ENCODE results near the gene TMCO2. TPM values are rescaled to one million over a fixed set of nuclear protein-coding genes. Genes with fewer than 3 reads are reported as not detected.
"Not testable (repeated sequence)": the region's sequence is repeated elsewhere in the genome, so short reads cannot be mapped to it uniquely, and the experiment has no call there.

Gene TMCO2
- total RNA-seq (not detected), polyA plus RNA-seq (not detected)
- long read RNA-seq, donor 1: 0 reads
- long read RNA-seq, donor 2: 0 reads
- long read RNA-seq, donor 3: 0 reads
- long read RNA-seq, donor 4: 0 reads

- WGBS: 86% methylated on average over 1 of the region's 1 CpG
- Histone ChIP-seq H3K9me3 (ENCODE audit: control insufficient read depth, low read length) (no peaks in the 10 kb centered on the region), H3K27me3 (ENCODE audit: control insufficient read depth, insufficient read depth) (no peaks in the 10 kb centered on the region), H3K4me3 (ENCODE audit: low read length) (no peak within 1 kb of the TSS), H3K27ac (ENCODE audit: low read length) (no peak within 1 kb of the TSS), H3K4me1 (ENCODE audit: control insufficient read depth, insufficient read depth, low read length) (peaks cover 2% of the 10 kb centered on the region)
- ATAC-seq: no peak
- DNase-seq: no peak
- intact Hi-C loops (cut with DNase I): no loop called here
Measured at GRCh38 chr1:40247655-40248054, at the start of gene TMCO2. Gene TMCO2, plus strand, starts transcription at chr1:40247937. Its CDS starts 57 bp downstream, at chr1:40247994.

GRCh38 chr1:40199126-40199525 is 48.6 kb upstream of the TMCO2 start:
- H3K9me3 ChIP-seq (ENCODE audit: control insufficient read depth, low read length): no peaks in the 10 kb centered on the region
- H3K4me1 ChIP-seq (ENCODE audit: control insufficient read depth, insufficient read depth, low read length): peaks cover 1% of the 10 kb centered on the region
- ATAC-seq: no peak
- DNase-seq: no peak
- no peaks in the 10 kb centered on the region for H3K27me3 ChIP-seq (ENCODE audit: control insufficient read depth, insufficient read depth)
- H3K27ac ChIP-seq (ENCODE audit: low read length): no peak overlapping the region
- no peak overlapping the region for H3K4me3 ChIP-seq (ENCODE audit: low read length)
- intact Hi-C loops (cut with DNase I): no loop called here
- WGBS: 89% methylated on average over 3 of the region's 3 CpGs

GRCh38 chr1:40204856-40205255 is 42.9 kb upstream of the TMCO2 start:
- Histone ChIP-seq H3K4me3 (ENCODE audit: low read length) (no peak overlapping the region), H3K27ac (ENCODE audit: low read length) (no peak overlapping the region), H3K4me1 (ENCODE audit: control insufficient read depth, insufficient read depth, low read length) (peaks cover 1% of the 10 kb centered on the region), H3K9me3 (ENCODE audit: control insufficient read depth, low read length) (no peaks in the 10 kb centered on the region), H3K27me3 (ENCODE audit: control insufficient read depth, insufficient read depth) (no peaks in the 10 kb centered on the region)
- intact Hi-C loops (cut with DNase I): no loop called here
- ATAC-seq: no peak
- DNase-seq: no peak
- 94% methylated on average over 4 of the region's 4 CpGs for WGBS

GRCh38 chr1:40210511-40211204 is 37.1 kb upstream of the TMCO2 start:
- H3K4me1 ChIP-seq (ENCODE audit: control insufficient read depth, insufficient read depth, low read length): no peaks in the 10 kb centered on the region
- WGBS: 74% methylated on average over 3 of the region's 3 CpGs
- no peak overlapping the region for H3K27ac ChIP-seq (ENCODE audit: low read length)
- intact Hi-C loops (cut with DNase I): no loop called here
- H3K9me3 ChIP-seq (ENCODE audit: control insufficient read depth, low read length): no peaks in the 10 kb centered on the region
- ATAC-seq (no peak), DNase-seq (no peak)
- no peak overlapping the region for H3K4me3 ChIP-seq (ENCODE audit: low read length)
- no peaks in the 10 kb centered on the region for H3K27me3 ChIP-seq (ENCODE audit: control insufficient read depth, insufficient read depth)

GRCh38 chr1:40218333-40218732 is 29.4 kb upstream of the TMCO2 start:
- H3K4me3 ChIP-seq (ENCODE audit: low read length): no peak overlapping the region
- intact Hi-C loops (cut with DNase I): no loop called here
- ATAC-seq: no peak
- WGBS: 88% methylated on average over 5 of the region's 5 CpGs
- DNase-seq: no peak
- no peaks in the 10 kb centered on the region for H3K27me3 ChIP-seq (ENCODE audit: control insufficient read depth, insufficient read depth)
- no peaks in the 10 kb centered on the region for H3K9me3 ChIP-seq (ENCODE audit: control insufficient read depth, low read length)
- no peaks in the 10 kb centered on the region for H3K4me1 ChIP-seq (ENCODE audit: control insufficient read depth, insufficient read depth, low read length)
- H3K27ac ChIP-seq (ENCODE audit: low read length): no peak overlapping the region

GRCh38 chr1:40221471-40221905 is 26.2 kb upstream of the TMCO2 start:
- H3K4me1 ChIP-seq (ENCODE audit: control insufficient read depth, insufficient read depth, low read length); DNase-seq; H3K4me3 ChIP-seq (ENCODE audit: low read length); H3K27ac ChIP-seq (ENCODE audit: low read length); intact Hi-C loops (cut with DNase I); H3K27me3 ChIP-seq (ENCODE audit: control insufficient read depth, insufficient read depth); H3K9me3 ChIP-seq (ENCODE audit: control insufficient read depth, low read length); ATAC-seq: not testable (repeated sequence)
- 95% methylated on average over 18 of the region's 18 CpGs for WGBS

- H3K4me3 ChIP-seq (ENCODE audit: low read length): no peak overlapping the region
- WGBS: 76% methylated on average over 3 of the region's 3 CpGs
- no peaks in the 10 kb centered on the region for H3K9me3 ChIP-seq (ENCODE audit: control insufficient read depth, low read length)
- no peak overlapping the region for H3K27ac ChIP-seq (ENCODE audit: low read length)
- intact Hi-C loops (cut with DNase I): no loop called here
- no peak for ATAC-seq
- no peaks in the 10 kb centered on the region for H3K4me1 ChIP-seq (ENCODE audit: control insufficient read depth, insufficient read depth, low read length)
- no peaks in the 10 kb centered on the region for H3K27me3 ChIP-seq (ENCODE audit: control insufficient read depth, insufficient read depth)
- DNase-seq: no peak
Measured at GRCh38 chr1:40221977-40222772, 25.6 kb upstream of the TMCO2 start.

- WGBS: 91% methylated on average over 6 of the region's 6 CpGs
- H3K4me3 ChIP-seq (ENCODE audit: low read length): no peak overlapping the region
- H3K9me3 ChIP-seq (ENCODE audit: control insufficient read depth, low read length): no peaks in the 10 kb centered on the region
- H3K4me1 ChIP-seq (ENCODE audit: control insufficient read depth, insufficient read depth, low read length): no peaks in the 10 kb centered on the region
- no peak for ATAC-seq
- intact Hi-C loops (cut with DNase I): no loop called here
- no peak for DNase-seq
- H3K27ac ChIP-seq (ENCODE audit: low read length): no peak overlapping the region
- H3K27me3 ChIP-seq (ENCODE audit: control insufficient read depth, insufficient read depth): no peaks in the 10 kb centered on the region
Measured at GRCh38 chr1:40224040-40224439, 23.7 kb upstream of the TMCO2 start.

- intact Hi-C loops (cut with DNase I): no loop called here
- WGBS: 95% methylated on average over 3 of the region's 3 CpGs
- Histone ChIP-seq H3K4me3 (ENCODE audit: low read length) (no peak overlapping the region), H3K4me1 (ENCODE audit: control insufficient read depth, insufficient read depth, low read length) (no peaks in the 10 kb centered on the region), H3K27ac (ENCODE audit: low read length) (no peak overlapping the region), H3K27me3 (ENCODE audit: control insufficient read depth, insufficient read depth) (no peaks in the 10 kb centered on the region), H3K9me3 (ENCODE audit: control insufficient read depth, low read length) (no peaks in the 10 kb centered on the region)
- no peak for ATAC-seq
- no peak for DNase-seq
Measured at GRCh38 chr1:40226192-40226591, 21.5 kb upstream of the TMCO2 start.

- DNase-seq: no peak
- Histone ChIP-seq H3K27me3 (ENCODE audit: control insufficient read depth, insufficient read depth) (no peaks in the 10 kb centered on the region), H3K4me3 (ENCODE audit: low read length) (no peak overlapping the region), H3K9me3 (ENCODE audit: control insufficient read depth, low read length) (no peaks in the 10 kb centered on the region), H3K4me1 (ENCODE audit: control insufficient read depth, insufficient read depth, low read length) (no peaks in the 10 kb centered on the region), H3K27ac (ENCODE audit: low read length) (no peak overlapping the region)
- ATAC-seq: no peak
- 90% methylated on average over 4 of the region's 4 CpGs for WGBS
- intact Hi-C loops (cut with DNase I): no loop called here
Measured at GRCh38 chr1:40232444-40232843, 15.3 kb upstream of the TMCO2 start.

- no peaks in the 10 kb centered on the region for H3K27me3 ChIP-seq (ENCODE audit: control insufficient read depth, insufficient read depth)
- 85% methylated on average over 1 of the region's 1 CpG for WGBS
- intact Hi-C loops (cut with DNase I): no loop called here
- H3K9me3 ChIP-seq (ENCODE audit: control insufficient read depth, low read length): no peaks in the 10 kb centered on the region
- peaks cover 1% of the 10 kb centered on the region for H3K4me1 ChIP-seq (ENCODE audit: control insufficient read depth, insufficient read depth, low read length)
- no peak for DNase-seq
- no peak overlapping the region for H3K27ac ChIP-seq (ENCODE audit: low read length)
- no peak for ATAC-seq
- no peak overlapping the region for H3K4me3 ChIP-seq (ENCODE audit: low read length)
Measured at GRCh38 chr1:40239626-40240025, 8.1 kb upstream of the TMCO2 start.
